GDM1 (cell line): ENCODE data around the gene HSPBP1.

ENCODE experiments used
- DNase-seq: peaks from one replicate; lab custom pipeline; 2025; lab: John Stamatoyannopoulos, UW

HSPBP1 gene

GRCh38 chr19:55304980-55305379 lies 25.1 kb upstream of the HSPBP1 start:
- no peak for DNase-seq

- peak; percentile 29 for DNase-seq
Observed at GRCh38 chr19:55304279-55304978, 24.5 kb upstream of the HSPBP1 start.

DNA sequence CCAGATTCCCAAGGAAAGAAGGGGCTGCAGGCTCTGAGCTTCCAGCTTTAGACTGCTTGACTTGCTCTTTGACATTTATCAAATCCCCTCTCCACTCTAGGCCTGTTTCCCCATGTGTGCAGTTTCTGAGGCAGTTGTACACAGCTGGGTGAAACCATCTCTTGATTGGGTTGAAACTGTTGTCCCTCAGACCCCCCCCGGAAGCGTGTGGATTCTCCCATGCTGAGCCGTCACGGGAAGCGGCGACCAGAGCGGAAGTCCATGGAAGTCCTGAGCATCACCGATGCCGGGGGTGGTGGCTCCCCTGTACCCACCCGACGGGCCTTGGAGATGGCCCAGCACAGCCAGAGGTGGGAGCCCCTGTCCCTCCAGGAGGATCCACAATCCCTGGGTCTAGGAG lies 23.6 kb upstream of the HSPBP1 start:
- DNase-seq = no peak

DNA sequence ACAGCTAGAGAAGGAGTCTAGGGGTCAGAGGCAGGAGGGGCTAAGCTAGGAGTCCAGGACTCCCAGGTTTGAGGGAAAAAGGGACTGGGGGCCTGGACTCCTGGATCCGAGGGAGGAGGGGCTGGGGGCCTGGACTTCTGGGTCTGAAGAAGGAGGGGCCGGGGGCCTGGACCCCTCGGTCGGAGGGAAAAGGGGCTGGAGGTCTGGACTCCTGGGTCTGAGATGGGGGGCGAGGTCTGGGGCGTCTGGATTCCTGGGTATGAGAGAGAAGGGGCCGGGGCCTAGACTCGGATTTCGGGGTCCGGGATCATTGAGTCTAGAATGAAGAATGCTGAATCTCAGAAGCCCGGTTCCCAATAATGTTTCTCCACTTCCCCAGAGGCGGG lies 22.4 kb upstream of the HSPBP1 start:
- no peak for DNase-seq

GRCh38 chr19:55301459-55302317 lies 21.8 kb upstream of the HSPBP1 start:
- DNase-seq = peak; percentile 76

- DNase-seq = no peak
Observed at GRCh38 chr19:55300886-55301458, 21.1 kb upstream of the HSPBP1 start.

- no peak for DNase-seq
Observed at GRCh38 chr19:55299991-55300390, 20.1 kb upstream of the HSPBP1 start.

- DNase-seq = no peak
Observed at GRCh38 chr19:55297267-55297666, 17.4 kb upstream of the HSPBP1 start.

- DNase-seq = no peak
Observed at GRCh38 chr19:55289117-55289796, 9.3 kb upstream of the HSPBP1 start.

DNA sequence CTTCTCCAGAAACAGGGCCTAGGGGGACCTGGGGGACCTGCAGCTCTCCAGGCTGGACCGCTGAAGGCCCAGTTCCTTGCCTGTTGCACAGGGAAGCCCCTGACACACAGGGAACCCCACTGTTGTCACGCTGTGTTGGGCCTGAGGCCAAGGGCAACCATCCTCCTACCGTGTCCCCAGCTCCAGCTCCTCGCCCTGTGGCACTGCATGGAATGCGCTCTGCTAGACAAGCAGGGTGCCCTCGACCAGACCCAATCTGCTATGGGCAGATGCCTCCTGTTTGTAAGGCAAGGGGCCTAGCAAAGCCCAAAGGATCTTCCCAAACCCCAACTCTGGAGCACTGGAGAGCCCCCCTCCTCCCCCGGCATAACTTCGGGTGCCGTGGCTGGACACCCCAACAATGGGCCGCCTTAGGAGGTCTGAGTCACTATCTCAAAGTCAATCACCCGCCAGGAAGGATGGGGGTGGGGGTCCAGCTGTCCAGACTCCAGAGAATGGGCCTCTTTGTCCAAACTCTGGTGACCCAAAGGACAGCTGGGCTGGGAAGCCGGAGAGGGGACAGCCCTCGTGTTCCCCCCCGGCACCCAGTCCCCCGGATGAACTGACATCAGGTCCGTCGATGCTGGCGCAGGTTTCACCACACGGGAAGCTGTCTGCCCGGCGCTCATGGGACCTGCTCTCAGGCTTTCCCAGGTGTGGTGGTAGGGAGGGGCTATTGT lies 7.6 kb upstream of the HSPBP1 start:
- no peak for DNase-seq

DNA sequence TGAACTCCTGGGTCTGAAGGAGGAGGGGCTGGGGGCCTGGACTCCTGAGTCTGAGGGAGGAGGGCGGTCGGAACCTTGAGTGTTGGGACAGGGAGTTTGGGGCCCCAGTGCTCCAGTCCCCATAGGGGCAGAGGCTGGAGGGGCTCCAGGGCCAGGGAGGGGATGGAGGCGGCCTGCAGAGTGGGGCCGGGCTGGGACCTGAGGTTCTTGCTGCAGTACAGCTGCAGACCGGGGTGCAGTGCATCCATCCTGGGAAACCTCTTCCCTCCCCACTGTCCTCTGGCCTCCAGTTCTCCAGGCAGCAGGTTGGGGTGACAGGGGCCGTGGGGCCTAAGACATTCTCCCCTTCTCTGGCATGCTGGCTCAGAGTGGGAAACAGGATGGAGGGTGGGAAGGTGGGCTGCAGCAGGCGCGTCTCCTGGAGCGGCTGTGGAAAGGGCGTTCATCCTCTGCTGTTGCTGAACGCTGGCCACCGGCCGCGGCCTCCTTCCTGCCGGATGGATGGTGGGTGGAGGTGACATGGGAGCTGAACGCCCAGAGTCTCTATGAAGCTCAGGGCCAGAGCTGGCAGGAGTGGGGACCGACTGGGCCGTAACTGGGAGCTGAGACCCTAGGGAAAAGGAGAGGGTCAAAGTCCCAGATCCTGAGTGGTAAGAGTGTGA lies 5.5 kb upstream of the HSPBP1 start:
- DNase-seq = no peak

- no peak for DNase-seq
Observed at GRCh38 chr19:55284405-55285058, 4.6 kb upstream of the HSPBP1 start.

DNA sequence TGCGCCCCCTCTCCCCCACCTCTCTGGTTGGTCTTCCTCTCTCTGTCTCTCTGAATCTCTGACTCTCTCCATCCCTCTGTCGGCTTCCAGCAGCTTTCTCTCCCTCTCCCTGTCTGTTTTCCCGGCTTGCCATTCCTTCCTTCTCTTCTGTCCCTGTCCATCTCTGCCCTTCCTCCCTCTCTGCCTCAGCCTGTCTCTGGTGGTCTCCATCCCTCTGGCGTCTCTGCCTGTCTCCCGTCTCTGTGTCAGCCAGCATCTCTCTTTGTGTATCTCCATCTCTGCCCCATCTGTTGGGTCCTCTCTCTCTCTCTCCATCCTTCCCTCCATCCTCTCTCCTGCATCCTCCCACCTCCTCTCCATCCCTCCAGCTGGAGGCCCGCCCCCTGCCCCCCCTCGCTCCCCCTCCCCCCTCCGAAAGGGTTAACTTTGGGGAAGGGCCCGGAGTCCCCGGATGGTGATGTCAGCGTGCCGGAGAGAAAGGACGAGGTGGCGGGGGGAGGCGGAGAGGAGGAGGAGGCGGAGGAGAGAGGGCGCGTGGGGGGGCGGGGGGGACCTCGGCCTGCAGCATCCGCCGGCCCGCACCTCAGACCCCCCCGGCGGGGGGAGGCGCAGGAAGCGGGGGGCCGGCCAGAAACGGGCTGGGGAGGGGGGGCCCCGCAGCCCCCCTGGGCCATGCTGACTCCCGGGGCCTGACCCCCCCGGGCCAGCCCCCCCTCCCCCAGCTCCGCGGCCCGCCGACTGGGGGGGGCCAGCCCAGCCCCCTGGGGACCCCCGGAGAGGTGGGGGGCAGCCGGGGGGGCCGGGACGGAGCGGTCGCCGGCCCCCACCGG lies 3.9 kb upstream of the HSPBP1 start, which contains the start of gene BRSK1:
BRSK1 (plus strand) TSS at position 450 of the 830 bp plus-strand sequence. CDS start 446 bp downstream, outside the sequence.
- DNase-seq = no peak

- no peak for DNase-seq
Observed at GRCh38 chr19:55279340-55279739, 570 bp downstream of the HSPBP1 start.

DNA sequence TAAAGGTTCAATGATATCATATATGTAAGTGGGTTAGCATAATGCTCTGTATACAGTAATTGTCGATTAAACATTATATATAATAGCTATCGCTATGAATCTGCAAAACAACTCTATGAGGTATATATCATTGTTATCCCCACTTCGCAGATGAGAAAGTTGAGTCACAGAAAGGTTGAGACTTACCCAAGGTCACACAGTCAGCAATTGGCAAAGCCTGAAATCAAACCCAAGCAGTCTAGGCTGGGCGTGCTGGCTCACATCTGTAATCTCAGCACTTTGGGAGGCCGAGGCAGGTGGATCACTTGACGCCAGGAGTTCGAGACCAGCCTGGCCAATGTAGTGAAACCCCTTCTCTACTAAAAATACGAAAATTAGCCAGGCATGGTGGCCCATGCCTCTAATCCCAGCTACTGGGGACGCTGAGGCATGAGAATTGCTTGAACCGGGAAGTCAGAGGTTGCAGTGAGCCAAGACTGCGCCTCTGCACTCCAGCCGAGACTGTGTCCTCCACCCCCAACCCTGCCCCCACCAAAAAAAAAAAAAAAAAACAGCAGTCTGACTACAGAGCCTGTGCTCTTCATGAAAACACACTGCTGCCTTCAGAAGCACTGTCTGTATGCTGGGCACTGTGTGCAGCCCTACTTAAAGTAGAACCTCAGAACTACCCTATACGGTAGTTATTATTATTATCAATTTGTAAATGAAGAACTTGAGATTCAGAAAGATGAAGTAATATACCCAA lies 1.3 kb downstream of the HSPBP1 start:
- no peak for DNase-seq

GRCh38 chr19:55277494-55277893 lies 2.4 kb downstream of the HSPBP1 start:
- no peak for DNase-seq

GRCh38 chr19:55276720-55277430 lies 3.0 kb downstream of the HSPBP1 start:
- DNase-seq = no peak
